SJCRH30 (cell line): ENCODE data around the gene LMNA. TPM values are rescaled to one million over a fixed set of nuclear protein-coding genes. Genes with fewer than 3 reads are reported as not detected.
A peak's percentile ranks its signal among the peaks of the same experiment; 100 is the strongest.

Experiments used
- DNase-seq, 2 experiments: peaks; one replicate each; pipeline ENCODE4 v3.0.0-alpha.2; 2015 to 2020
- H3K27ac ChIP-seq: fragments of 250-450 bp; sonication (Bioruptor Pico); 2 replicates; pipeline ENCODE4 v1.5.1; 2020; ENCODE audit warnings: mild to moderate bottlenecking, moderate library complexity
- H3K27me3 ChIP-seq: fragments of 250-450 bp; sonication (Bioruptor Pico); 2 replicates; pipeline ENCODE4 v1.5.1; 2020; ENCODE audit warnings: mild to moderate bottlenecking, moderate library complexity
- H3K36me3 ChIP-seq: fragments of 250-450 bp; sonication (Bioruptor Pico); 2 replicates; pipeline ENCODE4 v1.5.1; 2020; ENCODE audit warnings: mild to moderate bottlenecking, moderate library complexity
- H3K4me1 ChIP-seq: fragments of 250-450 bp; sonication (Bioruptor Pico); 2 replicates; pipeline ENCODE4 v1.5.1; 2020; ENCODE audit warnings: mild to moderate bottlenecking, moderate library complexity
- H3K4me3 ChIP-seq: fragments of 250-450 bp; sonication (Bioruptor Pico); 2 replicates; pipeline ENCODE4 v1.5.1; 2020; ENCODE audit warnings: mild to moderate bottlenecking, moderate library complexity
- H3K9me3 ChIP-seq: fragments of 250-450 bp; sonication (Bioruptor Pico); replicated peaks from 2 replicates; pipeline ENCODE4 v1.5.1; 2020; ENCODE audit warnings: mild to moderate bottlenecking, moderate library complexity
- total RNA-seq: library from RNA; depleted of rRNA; stranded (reverse); fragments of >200 nt; shearing (Covaris generic); gene quantifications from 2 replicates; pipeline ENCODE4 v1.2.3, GENCODE V29; 2014

LMNA gene
- total RNA-seq, 1 experiment from 2014 or later: 113 TPM

DNA sequence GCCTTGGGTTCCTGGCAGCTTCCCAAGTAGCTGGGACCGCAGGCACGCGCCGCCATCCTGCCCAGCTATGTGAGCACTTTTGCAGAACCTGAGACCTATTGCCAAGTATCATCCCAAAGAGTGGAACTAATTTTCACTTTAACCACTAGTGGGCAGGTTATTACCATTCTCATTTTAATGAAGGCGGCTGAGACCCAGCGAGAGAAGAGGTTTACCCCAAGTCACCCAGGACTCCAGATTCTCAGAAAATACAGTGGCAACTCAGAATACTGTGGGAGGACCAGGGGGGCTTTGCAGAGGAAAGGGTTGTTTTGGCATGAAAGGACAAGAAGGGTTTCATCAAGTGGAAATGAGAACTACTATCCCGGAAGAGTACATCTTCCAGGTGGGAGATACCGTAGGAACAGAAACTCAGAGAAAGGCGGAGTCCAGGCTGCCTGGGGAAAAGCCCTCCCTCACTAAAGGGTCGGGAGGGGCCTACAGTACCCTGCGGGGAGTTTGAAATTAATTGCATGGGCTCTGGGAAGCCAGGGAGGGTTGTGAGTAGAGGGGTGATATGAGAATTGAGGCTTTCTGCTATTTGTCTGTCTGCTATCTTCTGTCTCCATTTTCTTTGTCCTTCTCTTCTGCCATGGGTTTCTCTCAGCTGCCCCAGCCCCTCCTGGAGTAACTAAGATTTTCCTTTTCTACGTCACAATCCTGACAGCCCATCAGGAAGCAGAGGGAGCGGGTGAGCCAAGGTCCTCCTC is 31.7 kb downstream of the LMNA start:
- Histone ChIP-seq H3K27me3 (peaks cover 4% of the 10 kb centered on the region; the same call in 1 of the 2 replicates), H3K27ac (no peak overlapping the region), H3K4me3 (peak overlapping the region; percentile 26), H3K4me1 (peaks cover 13% of the 10 kb centered on the region), H3K36me3 (no peaks in the 10 kb centered on the region), H3K9me3 (no peaks in the 10 kb centered on the region)
- DNase-seq: peak; percentile 92 to 93

DNA sequence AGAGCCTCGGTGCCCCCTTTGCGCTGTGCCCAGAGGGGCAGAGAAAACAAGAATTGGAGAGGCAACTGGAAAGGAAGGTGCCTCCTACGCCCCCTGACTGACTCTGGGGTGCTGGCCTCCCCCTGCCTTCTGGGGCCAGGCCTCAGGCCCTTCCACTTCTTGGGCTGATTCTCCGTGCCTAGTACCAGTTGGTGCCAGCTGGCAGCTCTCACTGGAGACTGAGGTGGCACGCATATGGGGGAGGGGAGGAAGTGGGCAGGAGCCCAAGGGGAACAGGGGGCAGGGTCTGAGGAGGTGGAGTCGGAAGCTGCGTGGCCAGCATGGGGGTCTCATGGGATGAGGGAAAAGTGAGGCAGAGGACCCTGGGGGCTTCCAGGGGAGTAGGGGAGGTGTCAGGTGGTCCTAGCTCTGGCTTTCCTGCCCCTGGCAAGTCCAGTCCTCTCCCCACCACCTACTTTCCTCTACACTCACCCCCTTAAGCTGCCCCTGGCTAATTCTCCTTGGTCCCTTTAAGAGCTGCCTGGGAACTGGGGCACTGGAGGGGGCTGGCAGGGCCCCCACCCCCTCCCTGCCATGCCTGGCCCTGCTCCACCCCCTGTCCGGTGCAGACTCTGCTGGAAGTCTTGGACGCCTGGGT is 32.4 kb downstream of the LMNA start:
- Histone ChIP-seq H3K36me3 (no peaks in the 10 kb centered on the region), H3K4me1 (peaks cover 15% of the 10 kb centered on the region), H3K27ac (no peak overlapping the region), H3K9me3 (no peaks in the 10 kb centered on the region), H3K4me3 (peak overlapping the region; percentile 26), H3K27me3 (peaks cover 4% of the 10 kb centered on the region; the same call in 1 of the 2 replicates)
- no peak for DNase-seq

DNA sequence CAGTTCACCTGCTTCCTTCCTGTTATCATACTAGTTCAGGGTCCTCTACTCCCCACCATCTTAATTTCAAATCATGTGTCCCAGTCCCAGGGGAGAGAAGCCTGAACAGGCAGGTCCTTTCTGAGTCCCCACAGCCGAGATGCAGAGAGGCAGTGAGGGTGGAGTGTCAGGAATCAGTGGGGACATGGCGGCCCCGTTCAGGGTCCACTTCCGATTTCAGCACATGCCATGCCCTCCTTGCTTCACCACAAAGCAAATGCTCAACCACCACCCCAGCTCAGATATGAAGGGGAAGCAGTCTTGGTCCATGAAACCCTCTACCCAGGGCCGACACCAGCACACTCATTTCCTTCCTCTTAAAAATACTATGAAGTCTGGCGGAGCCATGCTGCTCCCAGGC is 33.7 kb downstream of the LMNA start:
- Histone ChIP-seq H3K4me3 (no peak overlapping the region), H3K27me3 (peaks cover 4% of the 10 kb centered on the region; the same call in 1 of the 2 replicates), H3K9me3 (no peaks in the 10 kb centered on the region), H3K4me1 (peaks cover 15% of the 10 kb centered on the region), H3K27ac (no peak overlapping the region), H3K36me3 (no peaks in the 10 kb centered on the region)
- no peak for DNase-seq

DNA sequence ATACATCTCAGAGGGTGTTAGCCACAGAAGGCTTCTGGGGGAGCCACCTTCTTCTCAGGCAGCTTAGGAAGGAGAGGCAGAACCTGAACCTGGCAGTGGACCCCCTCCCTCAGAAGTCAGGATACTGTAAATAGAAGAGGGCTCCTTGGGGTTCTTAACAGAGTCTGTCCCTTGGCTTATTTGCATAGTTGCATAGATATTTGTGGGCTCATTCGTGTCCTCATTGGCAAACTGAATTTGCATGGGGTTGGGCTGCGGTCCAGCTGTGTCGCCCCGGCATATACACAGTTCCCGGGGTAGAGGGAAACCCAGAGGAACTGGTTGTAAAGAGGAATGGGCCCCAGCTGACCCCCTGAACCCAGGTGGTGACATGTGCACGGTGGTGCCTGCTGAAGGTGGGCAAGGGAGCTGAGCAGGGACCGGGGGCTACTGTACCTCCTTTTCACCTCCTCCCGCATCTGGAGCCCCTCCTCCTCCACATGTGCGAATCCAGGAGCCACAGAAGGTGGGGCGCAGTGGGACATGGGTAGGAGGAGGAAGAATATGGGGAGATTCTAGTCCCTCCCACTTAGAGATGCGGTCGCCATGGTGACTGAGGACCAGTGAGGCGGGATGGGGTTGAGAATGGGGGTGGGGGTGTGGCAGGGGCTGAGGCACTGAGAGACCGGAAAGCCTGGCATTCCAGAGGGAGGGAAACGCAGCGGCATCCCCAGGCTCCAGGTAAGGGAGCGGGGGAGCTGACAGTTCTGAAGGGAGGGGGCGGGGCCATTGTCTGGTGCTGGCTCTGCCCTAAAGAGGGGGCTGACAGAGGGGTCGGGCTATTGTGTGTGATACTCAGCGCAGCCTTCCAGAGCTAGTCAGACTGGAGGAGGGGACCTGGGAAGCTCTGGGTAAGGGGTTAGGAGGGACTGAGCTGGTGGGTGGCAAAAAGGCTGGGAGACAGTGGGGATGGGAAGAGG is 35.1 kb downstream of the LMNA start:
- no peak overlapping the region for H3K27ac ChIP-seq
- no peaks in the 10 kb centered on the region for H3K36me3 ChIP-seq
- no peak for DNase-seq
- H3K9me3 ChIP-seq: no peaks in the 10 kb centered on the region
- H3K4me1 ChIP-seq: peaks cover 8% of the 10 kb centered on the region
- no peak overlapping the region for H3K4me3 ChIP-seq
- peaks cover 4% of the 10 kb centered on the region; the same call in 1 of the 2 replicates for H3K27me3 ChIP-seq

DNA sequence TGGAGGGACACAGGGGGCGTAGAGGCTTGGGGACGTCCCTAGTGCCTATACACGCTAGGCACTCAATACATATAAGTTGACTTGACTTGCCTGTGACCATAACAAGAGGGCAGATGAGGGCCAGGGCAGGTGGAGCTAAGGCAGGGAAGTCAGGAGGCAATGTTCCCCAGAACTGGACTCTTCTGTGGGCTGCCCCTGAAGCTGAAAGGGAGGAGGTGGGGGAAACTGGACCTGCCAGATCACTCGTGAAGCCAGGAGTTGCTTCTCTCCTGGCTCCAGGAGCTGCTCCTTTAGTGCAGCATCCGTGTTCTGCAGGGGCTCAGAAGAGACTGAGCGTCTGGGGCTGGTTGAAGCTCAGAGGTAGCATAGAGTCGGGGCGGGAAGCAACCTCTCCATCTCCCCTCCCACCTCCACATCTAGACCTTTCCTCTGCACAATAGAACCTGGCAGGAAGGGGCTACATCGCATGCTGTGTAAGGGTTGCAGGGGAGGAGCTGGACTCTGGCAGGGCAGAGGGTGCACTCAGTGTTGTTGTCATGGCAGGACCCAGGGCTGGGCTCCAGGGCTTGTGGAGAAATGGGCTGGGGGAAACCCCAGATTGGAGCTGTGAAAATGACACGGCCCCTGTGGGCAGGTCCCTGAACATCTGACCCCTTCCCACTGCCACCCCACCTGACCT is 36.0 kb downstream of the LMNA start:
- no peaks in the 10 kb centered on the region for H3K36me3 ChIP-seq
- H3K4me1 ChIP-seq: peaks cover 7% of the 10 kb centered on the region
- DNase-seq: no peak

DNA sequence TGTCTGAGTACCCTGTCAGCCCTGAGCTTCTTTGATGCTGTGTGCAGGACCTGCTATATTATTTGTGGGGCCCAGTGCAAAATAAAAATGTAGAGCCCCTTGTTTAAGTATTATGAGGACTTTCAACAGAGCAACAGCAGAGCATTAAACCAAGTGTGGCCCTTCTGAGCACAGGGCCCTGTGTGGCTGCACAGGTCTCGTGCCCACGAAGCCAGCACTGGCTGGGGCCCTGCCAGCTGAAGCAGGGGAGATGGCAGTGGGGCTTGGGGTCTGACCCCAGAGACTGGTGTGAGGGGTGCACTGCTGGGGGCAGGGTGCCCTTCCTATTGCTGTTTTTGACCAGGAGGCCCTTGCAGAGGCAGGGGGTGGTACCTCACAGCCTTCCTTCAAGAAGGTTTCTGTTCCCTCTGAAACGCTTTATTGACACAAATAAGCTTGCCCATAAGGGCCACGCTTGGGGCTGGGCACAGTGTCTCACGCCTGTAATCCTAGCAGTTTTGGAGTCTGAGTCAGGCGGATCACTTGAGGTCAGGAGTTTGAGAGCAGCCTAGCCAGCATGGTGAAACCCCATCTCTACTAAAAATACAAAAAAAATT is 36.7 kb downstream of the LMNA start:
- no peaks in the 10 kb centered on the region for H3K36me3 ChIP-seq
- peaks cover 5% of the 10 kb centered on the region for H3K4me1 ChIP-seq
- H3K27me3 ChIP-seq: peaks cover 4% of the 10 kb centered on the region; the same call in 1 of the 2 replicates
- H3K9me3 ChIP-seq: no peaks in the 10 kb centered on the region
- DNase-seq: no peak
- H3K4me3 ChIP-seq: no peak overlapping the region
- no peak overlapping the region for H3K27ac ChIP-seq

More for the DNA sequence above, 36.0 kb downstream of the LMNA start:
- H3K27me3 ChIP-seq: peaks cover 4% of the 10 kb centered on the region; the same call in 1 of the 2 replicates
- no peak overlapping the region for H3K27ac ChIP-seq
- no peaks in the 10 kb centered on the region for H3K9me3 ChIP-seq
- H3K4me3 ChIP-seq: no peak overlapping the region

DNA sequence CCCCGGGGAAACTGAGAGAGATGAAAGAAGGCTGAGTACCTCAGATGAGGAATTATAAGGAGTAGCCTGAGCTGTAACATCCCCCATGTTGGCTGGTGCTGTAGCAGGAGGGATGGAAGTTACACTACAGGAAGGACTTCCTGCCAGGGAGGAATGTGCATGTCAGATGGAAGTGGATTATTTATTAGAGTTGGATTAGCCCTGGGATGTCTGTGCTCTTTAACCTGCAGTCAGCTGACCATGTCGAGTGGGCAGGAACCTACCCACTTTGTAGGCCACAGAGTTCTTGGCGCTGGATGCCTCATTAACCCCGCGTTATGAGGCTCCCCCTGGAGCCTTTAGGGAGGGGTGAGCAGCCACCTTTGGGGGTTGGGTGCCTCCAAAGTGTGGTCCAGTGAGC is 38.1 kb downstream of the LMNA start:
- Histone ChIP-seq H3K9me3 (no peaks in the 10 kb centered on the region), H3K27ac (no peak overlapping the region), H3K4me3 (no peak overlapping the region), H3K27me3 (peaks cover 4% of the 10 kb centered on the region; the same call in 1 of the 2 replicates), H3K36me3 (no peaks in the 10 kb centered on the region), H3K4me1 (peaks cover 5% of the 10 kb centered on the region; the same call in 1 of the 2 replicates)
- DNase-seq: no peak

DNA sequence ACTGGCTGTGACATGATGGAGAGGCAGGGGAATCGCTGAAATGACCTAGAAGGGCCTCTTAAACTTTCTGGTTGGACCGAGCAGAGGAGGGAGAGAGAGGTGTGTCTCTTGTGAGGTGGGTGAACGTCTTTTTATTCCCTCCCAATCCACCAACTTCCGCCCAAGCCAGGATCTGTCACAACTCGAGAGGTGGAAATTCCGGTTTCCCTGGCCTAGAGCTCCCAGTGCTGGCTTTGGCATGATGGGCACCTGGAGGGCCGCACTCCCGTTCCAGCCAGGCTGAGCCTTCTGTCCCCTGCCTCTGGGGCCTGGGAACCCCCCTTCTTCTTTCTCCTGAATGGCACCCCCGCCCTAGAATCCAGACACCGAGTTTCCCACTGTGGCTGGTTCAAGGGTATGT is 38.9 kb downstream of the LMNA start, which contains the start of gene SEMA4A:
SEMA4A (plus strand) TSS at position 224 of the 400 bp plus-strand sequence. CDS start 994 bp downstream, outside the sequence.
- DNase-seq: no peak
- H3K27ac ChIP-seq: no peak within 1 kb of the TSS
- H3K4me3 ChIP-seq: peak within 1 kb of the TSS; percentile 27
- H3K4me1 ChIP-seq: peaks cover 5% of the 10 kb centered on the region; the same call in 1 of the 2 replicates
- H3K9me3 ChIP-seq: no peaks in the 10 kb centered on the region
- peaks cover 1% of the 10 kb centered on the region; the same call in 1 of the 2 replicates for H3K27me3 ChIP-seq
- H3K36me3 ChIP-seq: no peaks in the 10 kb centered on the region

DNA sequence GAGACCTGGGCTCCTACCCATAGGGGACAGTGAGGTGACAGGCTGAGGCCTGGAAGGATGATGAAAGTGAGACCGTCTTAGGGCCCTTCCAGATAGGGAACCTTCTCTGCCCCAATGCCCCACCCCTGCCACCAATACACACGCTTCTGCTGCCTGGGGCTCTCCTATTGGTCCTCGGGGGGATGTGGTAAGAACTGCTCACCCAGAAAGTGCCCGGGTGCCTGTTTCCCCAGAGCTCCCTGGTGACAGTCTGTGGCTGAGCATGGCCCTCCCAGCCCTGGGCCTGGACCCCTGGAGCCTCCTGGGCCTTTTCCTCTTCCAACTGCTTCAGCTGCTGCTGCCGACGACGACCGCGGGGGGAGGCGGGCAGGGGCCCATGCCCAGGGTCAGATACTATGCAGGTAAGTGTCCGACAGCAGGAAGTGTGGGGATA is 39.8 kb downstream of the LMNA start:
- DNase-seq: peak; percentile 24 to 37
- H3K27me3 ChIP-seq: no peaks in the 10 kb centered on the region
- no peaks in the 10 kb centered on the region for H3K36me3 ChIP-seq
- no peak overlapping the region for H3K27ac ChIP-seq
- H3K4me3 ChIP-seq: peak overlapping the region; percentile 27
- peaks cover 5% of the 10 kb centered on the region; the same call in 1 of the 2 replicates for H3K4me1 ChIP-seq
- no peaks in the 10 kb centered on the region for H3K9me3 ChIP-seq

DNA sequence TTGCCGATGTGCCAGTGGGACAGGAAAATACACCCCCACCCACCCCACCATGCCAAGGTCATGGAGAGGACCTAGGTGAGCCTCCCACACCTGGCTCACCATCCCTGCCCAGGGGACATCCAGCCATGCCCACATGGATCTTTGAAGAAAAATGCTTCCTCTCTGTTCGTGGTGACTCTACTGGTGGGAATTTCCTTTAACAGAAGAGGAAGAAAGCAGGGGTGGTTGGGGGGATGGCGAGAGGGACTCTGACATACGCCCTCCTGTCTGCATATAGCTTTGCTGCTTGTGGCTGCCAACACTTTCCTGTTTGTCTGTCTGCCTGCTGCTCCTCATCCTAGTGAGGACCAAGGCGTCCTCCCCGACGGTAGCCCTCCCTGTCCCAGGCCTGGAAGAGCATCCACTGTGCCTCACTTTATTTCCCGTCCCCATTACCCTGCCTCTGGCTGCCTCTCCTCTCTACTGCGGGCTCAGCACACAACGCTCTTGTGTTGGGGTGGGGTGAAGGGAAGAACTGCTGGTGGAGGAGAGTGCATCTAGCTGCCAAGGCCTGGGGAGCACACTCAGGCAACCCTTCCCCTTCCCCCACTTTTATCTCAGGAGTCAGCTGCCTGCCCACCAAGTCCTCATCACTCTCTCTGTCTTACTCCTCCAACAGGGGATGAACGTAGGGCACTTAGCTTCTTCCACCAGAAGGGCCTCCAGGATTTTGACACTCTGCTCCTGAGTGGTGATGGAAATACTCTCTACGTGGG is 41.4 kb downstream of the LMNA start:
- Histone ChIP-seq H3K9me3 (no peaks in the 10 kb centered on the region), H3K27ac (no peak overlapping the region), H3K27me3 (no peaks in the 10 kb centered on the region), H3K4me3 (no peak overlapping the region), H3K4me1 (peaks cover 15% of the 10 kb centered on the region; the same call in 1 of the 2 replicates), H3K36me3 (no peaks in the 10 kb centered on the region)
- DNase-seq: no peak

DNA sequence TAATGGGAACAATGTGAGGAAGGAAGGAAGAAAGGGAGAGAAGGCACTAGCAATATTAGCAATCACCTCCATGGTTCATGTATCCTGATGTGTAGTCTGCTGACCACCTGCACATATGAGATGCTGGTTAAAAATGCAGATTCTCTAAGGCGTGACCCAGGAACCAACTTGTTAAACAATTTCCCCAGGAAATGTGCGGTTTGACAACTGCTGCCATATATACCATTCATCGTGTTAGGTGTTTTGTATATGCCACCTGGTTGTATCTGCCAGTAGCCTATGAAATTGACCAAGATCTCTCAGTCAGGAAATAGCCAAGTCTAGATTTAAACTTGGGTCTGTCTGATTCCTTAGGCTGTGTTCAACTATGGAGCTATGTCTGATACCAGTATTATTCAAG is 43.0 kb downstream of the LMNA start:
- DNase-seq: no peak
- peaks cover 10% of the 10 kb centered on the region; the same call in 1 of the 2 replicates for H3K4me1 ChIP-seq
- no peaks in the 10 kb centered on the region for H3K9me3 ChIP-seq
- H3K27ac ChIP-seq: no peak overlapping the region
- H3K36me3 ChIP-seq: no peaks in the 10 kb centered on the region
- no peaks in the 10 kb centered on the region for H3K27me3 ChIP-seq
- no peak overlapping the region for H3K4me3 ChIP-seq

DNA sequence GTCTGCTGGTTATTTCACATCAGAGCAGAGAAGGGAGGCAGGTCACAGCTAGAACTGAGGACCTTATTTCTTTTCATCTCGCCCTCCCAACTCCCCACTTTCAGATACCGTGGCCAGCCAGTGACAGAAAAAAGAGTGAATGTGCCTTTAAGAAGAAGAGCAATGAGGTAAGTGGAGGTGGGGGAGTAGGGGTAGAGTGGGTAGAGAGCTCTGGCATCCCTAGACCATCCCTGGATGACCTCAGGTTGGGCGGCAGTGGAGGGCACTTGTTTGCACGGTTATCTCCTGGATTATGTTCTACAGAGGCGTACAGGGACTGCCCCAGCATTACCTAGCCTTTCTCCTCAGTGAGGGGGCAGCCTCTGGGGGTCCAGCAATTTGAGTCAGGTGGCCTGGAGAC is 43.5 kb downstream of the LMNA start:
- Histone ChIP-seq H3K4me1 (peaks cover 10% of the 10 kb centered on the region; the same call in 1 of the 2 replicates), H3K27me3 (no peaks in the 10 kb centered on the region), H3K27ac (no peak overlapping the region), H3K4me3 (no peak overlapping the region), H3K36me3 (no peaks in the 10 kb centered on the region), H3K9me3 (no peaks in the 10 kb centered on the region)
- no peak for DNase-seq
